Nephron (organoid): ENCODE data around the gene ADPRS.

Experiments used
- H3K27ac Mint-ChIP-seq, 3 experiments: 2 replicates each; pipeline ENCODE4 v1.8.0; 2020; ENCODE audit warnings: mixed read lengths in 3 of 3, mild to moderate bottlenecking in 2 of 3, moderate library complexity in 1 of 3
- H3K27me3 Mint-ChIP-seq: 2 replicates; pipeline ENCODE4 v1.8.0; 2021; ENCODE audit warnings: low read depth, mild to moderate bottlenecking, moderate library complexity, mixed read lengths
- H3K36me3 Mint-ChIP-seq: 2 replicates; pipeline ENCODE4 v1.8.0; 2020; ENCODE audit warnings: low read depth, mixed read lengths
- H3K4me1 Mint-ChIP-seq: 2 replicates; pipeline ENCODE4 v1.8.0; 2020; ENCODE audit warnings: mixed read lengths
- H3K4me3 Mint-ChIP-seq, 3 experiments: 2 replicates each; pipeline ENCODE4 v1.8.0; 2020; ENCODE audit warnings: mild to moderate bottlenecking in 3 of 3, mixed read lengths in 3 of 3, moderate library complexity in 2 of 3
- H3K9me3 Mint-ChIP-seq: 2 replicates; pipeline ENCODE4 v1.8.0; 2020; ENCODE audit warnings: mixed read lengths
- TF ChIP-seq, protein P1 (sequence below), 3 experiments: fragments of 200-600 bp; sonication (generic); IDR thresholded peaks; one replicate each; pipeline ENCODE4 v1.5.0; 2021; ENCODE audit warnings: antibody characterized with exemption in 3 of 3; ENCODE audit not compliant: unreplicated experiment in 3 of 3

Gene ADPRS

DNA sequence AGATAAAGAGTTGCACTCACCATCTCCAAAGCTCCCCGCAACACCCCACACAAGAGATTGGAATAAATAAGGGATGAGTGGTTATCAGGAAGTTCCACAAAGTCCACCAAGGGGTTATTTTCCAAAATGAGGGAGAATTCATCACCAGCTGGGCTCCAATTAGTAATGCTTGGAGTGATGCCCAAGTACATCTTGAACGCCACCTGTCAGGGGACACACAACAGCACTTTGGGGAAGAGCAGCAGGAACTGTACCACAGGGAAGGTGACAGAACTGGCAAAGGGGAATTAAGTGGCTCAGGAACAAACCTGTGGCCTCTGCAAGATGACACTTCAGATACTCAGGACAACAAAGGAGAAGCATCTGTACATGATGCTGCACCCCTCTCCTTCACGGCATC lies 49.1 kb downstream of the ADPRS start:
- H3K27ac Mint-ChIP-seq: peak overlapping the region in 1 of 3 experiments; percentile 10
- TF ChIP-seq, protein P1, sequence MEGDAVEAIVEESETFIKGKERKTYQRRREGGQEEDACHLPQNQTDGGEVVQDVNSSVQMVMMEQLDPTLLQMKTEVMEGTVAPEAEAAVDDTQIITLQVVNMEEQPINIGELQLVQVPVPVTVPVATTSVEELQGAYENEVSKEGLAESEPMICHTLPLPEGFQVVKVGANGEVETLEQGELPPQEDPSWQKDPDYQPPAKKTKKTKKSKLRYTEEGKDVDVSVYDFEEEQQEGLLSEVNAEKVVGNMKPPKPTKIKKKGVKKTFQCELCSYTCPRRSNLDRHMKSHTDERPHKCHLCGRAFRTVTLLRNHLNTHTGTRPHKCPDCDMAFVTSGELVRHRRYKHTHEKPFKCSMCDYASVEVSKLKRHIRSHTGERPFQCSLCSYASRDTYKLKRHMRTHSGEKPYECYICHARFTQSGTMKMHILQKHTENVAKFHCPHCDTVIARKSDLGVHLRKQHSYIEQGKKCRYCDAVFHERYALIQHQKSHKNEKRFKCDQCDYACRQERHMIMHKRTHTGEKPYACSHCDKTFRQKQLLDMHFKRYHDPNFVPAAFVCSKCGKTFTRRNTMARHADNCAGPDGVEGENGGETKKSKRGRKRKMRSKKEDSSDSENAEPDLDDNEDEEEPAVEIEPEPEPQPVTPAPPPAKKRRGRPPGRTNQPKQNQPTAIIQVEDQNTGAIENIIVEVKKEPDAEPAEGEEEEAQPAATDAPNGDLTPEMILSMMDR (IDR thresholded peaks at IDR 0.05; ENCODE audit: unreplicated experiment in 3 of 3): no peak
- no peak overlapping the region for H3K4me3 Mint-ChIP-seq
- peaks cover 23% of the 10 kb centered on the region for H3K4me1 Mint-ChIP-seq
- H3K36me3 Mint-ChIP-seq: peaks cover 21% of the 10 kb centered on the region
- H3K27me3 Mint-ChIP-seq: no peaks in the 10 kb centered on the region
- H3K9me3 Mint-ChIP-seq: no peaks in the 10 kb centered on the region

DNA sequence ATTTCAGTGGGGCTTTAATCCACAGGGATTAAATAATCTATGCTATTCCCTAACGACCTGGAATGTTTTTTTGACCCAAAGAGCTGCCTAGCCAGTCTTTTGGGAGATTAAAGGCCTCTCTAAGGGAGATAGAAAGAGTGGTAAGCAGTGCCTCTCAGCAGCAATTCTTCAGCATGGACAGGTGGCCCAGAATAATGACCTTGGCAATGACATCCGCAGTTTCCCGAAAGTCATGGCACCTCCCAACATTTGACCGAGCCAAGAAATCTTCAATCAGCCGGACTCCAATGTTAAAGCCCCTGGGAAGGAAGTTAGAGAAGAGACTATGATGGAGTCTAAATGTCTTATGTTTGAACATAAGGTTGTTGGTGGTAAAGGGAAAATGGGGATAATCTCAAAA lies 50.8 kb downstream of the ADPRS start:
- Mint-ChIP-seq H3K27me3 (no peaks in the 10 kb centered on the region), H3K9me3 (no peaks in the 10 kb centered on the region), H3K36me3 (peaks cover 26% of the 10 kb centered on the region), H3K4me3 (no peak overlapping the region), H3K4me1 (peaks cover 13% of the 10 kb centered on the region), H3K27ac (no peak overlapping the region)
- TF ChIP-seq, protein P1 (IDR thresholded peaks at IDR 0.05; ENCODE audit: unreplicated experiment in 3 of 3): no peak

DNA sequence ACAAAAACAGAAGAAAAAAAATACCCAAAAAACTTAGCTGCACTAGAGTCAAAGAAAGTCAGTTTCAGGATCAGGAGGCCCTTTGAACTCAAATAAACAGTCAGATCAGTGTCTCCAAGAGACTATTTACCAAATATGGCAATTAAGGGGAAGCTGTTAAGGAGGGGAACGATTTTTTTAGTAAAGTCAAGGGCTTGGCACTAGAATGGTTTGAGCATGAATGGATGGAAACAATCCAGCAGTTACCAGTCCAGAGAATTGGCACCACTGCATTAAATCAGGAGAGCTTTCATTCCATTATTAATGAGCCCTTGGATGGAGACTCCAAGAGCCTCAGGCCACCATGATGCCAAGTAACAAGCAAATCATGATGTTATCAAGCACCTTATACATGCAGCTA lies 53.4 kb downstream of the ADPRS start:
- no peak overlapping the region for H3K4me3 Mint-ChIP-seq
- no peak overlapping the region for H3K27ac Mint-ChIP-seq
- no peaks in the 10 kb centered on the region for H3K27me3 Mint-ChIP-seq
- TF ChIP-seq, protein P1 (IDR thresholded peaks at IDR 0.05; ENCODE audit: unreplicated experiment in 3 of 3): no peak
- peaks cover 6% of the 10 kb centered on the region for H3K4me1 Mint-ChIP-seq
- H3K36me3 Mint-ChIP-seq: peaks cover 34% of the 10 kb centered on the region
- no peaks in the 10 kb centered on the region for H3K9me3 Mint-ChIP-seq

DNA sequence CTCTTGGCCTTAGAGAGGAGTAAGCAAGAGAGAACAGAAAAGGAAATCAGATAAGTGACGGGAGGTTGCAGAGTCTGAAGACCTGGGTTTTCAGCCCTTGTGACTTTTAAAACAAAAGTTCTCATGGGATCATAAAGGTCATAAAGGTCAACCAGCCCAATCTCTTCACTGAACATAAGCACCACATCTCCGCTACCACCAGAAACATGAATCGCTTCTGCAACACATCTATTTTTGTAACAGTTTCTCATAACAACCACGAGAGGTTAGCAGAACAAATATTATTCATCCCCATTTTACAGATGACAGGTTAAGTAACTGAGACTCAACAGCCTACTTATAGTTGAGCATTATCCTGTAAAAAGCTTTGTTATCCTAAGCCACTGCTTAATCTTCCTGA lies 54.7 kb downstream of the ADPRS start:
- TF ChIP-seq, protein P1 (IDR thresholded peaks at IDR 0.05; ENCODE audit: unreplicated experiment in 3 of 3): no peak
- Mint-ChIP-seq H3K4me3 (no peak overlapping the region), H3K9me3 (no peaks in the 10 kb centered on the region), H3K27me3 (no peaks in the 10 kb centered on the region), H3K4me1 (peaks cover 13% of the 10 kb centered on the region), H3K36me3 (peaks cover 29% of the 10 kb centered on the region), H3K27ac (no peak overlapping the region)
